Ovary (tissue), 3 donors: ENCODE measurements around the gene MCCC2.

ENCODE experiments used
- EP300 ChIP-seq: sonication (generic); formaldehyde crosslinking; IDR thresholded peaks from one replicate; pipeline ENCODE4 v1.6.1; 2017; ENCODE audit warnings: antibody characterized with exemption
- POLR2A ChIP-seq: fragments of 450-650 bp; IDR thresholded peaks from one replicate; pipeline ENCODE4 v1.6.1; 2017; ENCODE audit warnings: antibody characterized with exemption, mild to moderate bottlenecking, moderate library complexity
- TF ChIP-seq, protein P1 (sequence below), 3 donors: fragments of 450-650 bp in 2 of 3; fragments of 200-600 bp in 1 of 3; IDR thresholded peaks; one replicate each; pipeline versions ENCODE4 v1.5.1 to v1.8.0; 2016 to 2022; ENCODE audit warnings: antibody characterized with exemption in 3 of 3, mild to moderate bottlenecking in 1 of 3
- donor health status: DM: no; HTN: no; CAD: no.

DNA sequence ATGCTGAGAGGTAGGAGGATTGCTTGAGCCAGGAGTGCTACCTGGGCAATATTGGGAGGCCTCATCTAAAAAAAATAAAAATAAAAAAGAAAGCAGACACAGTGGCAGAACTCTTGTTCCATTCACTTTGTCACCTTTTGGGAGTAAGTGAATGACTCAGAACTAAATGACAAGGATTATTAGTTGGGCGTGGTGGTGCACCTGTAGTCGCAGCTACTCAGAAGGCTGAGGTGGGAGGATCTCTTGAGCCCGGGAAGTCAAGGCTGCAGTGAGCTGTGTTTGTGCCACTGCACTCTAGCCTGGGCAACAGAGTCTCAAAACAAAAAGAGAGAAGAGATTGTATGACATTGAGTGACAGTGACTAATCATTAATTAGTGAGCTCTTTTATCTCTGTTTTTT lies 34.1 kb downstream of the MCCC2 start:
- TF ChIP-seq, protein P1, sequence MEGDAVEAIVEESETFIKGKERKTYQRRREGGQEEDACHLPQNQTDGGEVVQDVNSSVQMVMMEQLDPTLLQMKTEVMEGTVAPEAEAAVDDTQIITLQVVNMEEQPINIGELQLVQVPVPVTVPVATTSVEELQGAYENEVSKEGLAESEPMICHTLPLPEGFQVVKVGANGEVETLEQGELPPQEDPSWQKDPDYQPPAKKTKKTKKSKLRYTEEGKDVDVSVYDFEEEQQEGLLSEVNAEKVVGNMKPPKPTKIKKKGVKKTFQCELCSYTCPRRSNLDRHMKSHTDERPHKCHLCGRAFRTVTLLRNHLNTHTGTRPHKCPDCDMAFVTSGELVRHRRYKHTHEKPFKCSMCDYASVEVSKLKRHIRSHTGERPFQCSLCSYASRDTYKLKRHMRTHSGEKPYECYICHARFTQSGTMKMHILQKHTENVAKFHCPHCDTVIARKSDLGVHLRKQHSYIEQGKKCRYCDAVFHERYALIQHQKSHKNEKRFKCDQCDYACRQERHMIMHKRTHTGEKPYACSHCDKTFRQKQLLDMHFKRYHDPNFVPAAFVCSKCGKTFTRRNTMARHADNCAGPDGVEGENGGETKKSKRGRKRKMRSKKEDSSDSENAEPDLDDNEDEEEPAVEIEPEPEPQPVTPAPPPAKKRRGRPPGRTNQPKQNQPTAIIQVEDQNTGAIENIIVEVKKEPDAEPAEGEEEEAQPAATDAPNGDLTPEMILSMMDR (IDR thresholded peaks at IDR 0.05) = no peak
- TF ChIP-seq POLR2A (no peak), EP300 (no peak)
